GM12801 (cell line): ENCODE results near the gene VIM.

Experiments used
- TF ChIP-seq, protein P1 (sequence below): IDR thresholded peaks from one replicate; pipeline ENCODE4 v1.5.1; 2011; ENCODE audit warnings: control low read depth; ENCODE audit not compliant: insufficient read length; ENCODE audit errors: extremely low read depth

The VIM gene

DNA sequence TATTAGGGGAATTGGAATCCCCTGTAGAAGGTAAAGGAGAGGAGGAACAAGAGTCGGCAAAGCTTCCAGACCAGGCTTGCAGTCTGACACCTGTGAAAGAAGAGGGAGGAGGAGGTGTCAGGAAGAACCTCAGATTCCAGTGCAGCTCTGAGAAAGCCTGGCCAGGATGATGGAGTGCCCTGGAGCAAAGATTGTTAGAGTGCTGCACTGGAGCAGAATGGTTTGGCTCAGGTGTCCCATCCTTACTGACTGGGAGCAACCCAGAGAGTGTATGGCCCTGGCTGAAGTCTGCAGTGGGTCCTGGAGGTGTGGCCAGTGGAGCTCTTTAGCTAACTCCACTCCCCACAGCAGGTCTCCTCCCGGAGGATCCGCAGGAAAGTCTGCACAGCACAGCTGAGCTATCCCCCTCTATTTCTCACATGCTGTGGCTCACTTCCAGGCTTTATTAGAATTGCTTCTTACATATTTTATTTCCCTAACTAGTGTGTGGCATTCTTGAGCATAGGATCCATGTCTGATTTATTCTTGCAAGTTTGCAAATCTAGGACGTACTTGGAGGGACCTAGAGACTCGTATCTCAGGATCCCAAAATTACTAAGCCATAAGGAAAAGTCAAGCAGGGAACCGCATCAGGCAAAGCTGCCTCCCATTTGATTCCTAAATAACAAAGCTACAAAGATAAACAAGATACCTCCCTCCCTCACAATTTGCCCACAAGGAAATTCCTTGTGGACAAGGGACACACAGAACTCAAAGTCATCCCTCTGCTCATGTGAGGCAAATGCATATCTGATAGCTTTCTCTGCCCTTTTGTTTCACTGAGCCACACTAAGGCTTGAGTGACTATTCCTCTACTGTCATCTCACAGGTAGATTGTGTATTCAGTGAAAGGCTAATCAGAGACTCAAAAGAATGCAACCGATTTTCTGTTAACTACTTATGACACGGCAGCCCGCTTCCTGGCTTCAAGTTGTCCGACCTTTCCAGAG, 58.8 kb downstream of the VIM start:
- TF ChIP-seq, protein P1, sequence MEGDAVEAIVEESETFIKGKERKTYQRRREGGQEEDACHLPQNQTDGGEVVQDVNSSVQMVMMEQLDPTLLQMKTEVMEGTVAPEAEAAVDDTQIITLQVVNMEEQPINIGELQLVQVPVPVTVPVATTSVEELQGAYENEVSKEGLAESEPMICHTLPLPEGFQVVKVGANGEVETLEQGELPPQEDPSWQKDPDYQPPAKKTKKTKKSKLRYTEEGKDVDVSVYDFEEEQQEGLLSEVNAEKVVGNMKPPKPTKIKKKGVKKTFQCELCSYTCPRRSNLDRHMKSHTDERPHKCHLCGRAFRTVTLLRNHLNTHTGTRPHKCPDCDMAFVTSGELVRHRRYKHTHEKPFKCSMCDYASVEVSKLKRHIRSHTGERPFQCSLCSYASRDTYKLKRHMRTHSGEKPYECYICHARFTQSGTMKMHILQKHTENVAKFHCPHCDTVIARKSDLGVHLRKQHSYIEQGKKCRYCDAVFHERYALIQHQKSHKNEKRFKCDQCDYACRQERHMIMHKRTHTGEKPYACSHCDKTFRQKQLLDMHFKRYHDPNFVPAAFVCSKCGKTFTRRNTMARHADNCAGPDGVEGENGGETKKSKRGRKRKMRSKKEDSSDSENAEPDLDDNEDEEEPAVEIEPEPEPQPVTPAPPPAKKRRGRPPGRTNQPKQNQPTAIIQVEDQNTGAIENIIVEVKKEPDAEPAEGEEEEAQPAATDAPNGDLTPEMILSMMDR, result no peak
